K562 (cell line): ENCODE measurements around the gene KNG1. TPM values are rescaled to one million over a fixed set of nuclear protein-coding genes. Genes with fewer than 3 reads are reported as not detected.

Experiments used
- ATAC-seq: fragments of 200-7000 bp; cut with Tn5 transposase; 3 replicates; pipeline ENCODE4 v1.9.1; 2020; ENCODE audit warnings: moderate library complexity
- BruUV-seq: library from RNA; stranded (reverse); fragments of 400-500 nt; replicated peaks from 2 replicates; lab custom pipeline; 2021; lab: Mats Ljungman, UMichigan
- CTCF ChIA-PET: fragments of 300-600 bp; formaldehyde crosslinking; extraction: SDS; loops from one replicate; lab custom pipeline; 2021; ENCODE audit warnings: low intra/inter-chr PET ratio; lab: Yijun Ruan, JAX
- POLR2A ChIA-PET: fragments of 300-600, 350-650 bp; sonication (Branson Sonifier 250); formaldehyde crosslinking; extraction: SDS; loops from one replicate; lab custom pipeline; 2021; ENCODE audit warnings: antibody characterized with exemption, inconsistent platforms; lab: Yijun Ruan, JAX
- DNase-seq, 4 experiments: peaks; one replicate each; pipeline versions ENCODE4 v3.0.0 to v3.0.0-alpha.2; 2011 to 2018; ENCODE audit warnings: low spot score in 3 of 4, mixed read lengths in 3 of 4; ENCODE audit errors: extremely low read depth in 1 of 4
- FAIRE-seq: peaks from 2 replicates; lab custom pipeline; 2011; peaks lifted over from hg19 to GRCh38; lab: Jason Lieb, UNC
- H2AFZ ChIP-seq: 2 replicates; pipeline ENCODE4 v1.6.0; 2011; ENCODE audit warnings: low read depth, low read length, control low read depth, inconsistent platforms
- H3K27ac ChIP-seq: fragments of 200-600 bp; 3 replicates; pipeline ENCODE4 v1.8.0; 2011; ENCODE audit warnings: low read depth, mild to moderate bottlenecking, control low read depth, inconsistent platforms, low read length, moderate library complexity, mixed read lengths; ENCODE audit errors: extremely low read depth
- H3K27me3 ChIP-seq, 2 experiments: fragments of 300-600 bp in 1 of 2; 2 replicates in 1 of 2; 3 replicates in 1 of 2; pipeline versions ENCODE4 v1.6.0 to v1.8.0; 2011; ENCODE audit warnings: inconsistent platforms in 2 of 2, low read length in 2 of 2, mild to moderate bottlenecking in 1 of 2, mixed read lengths in 1 of 2, moderate library complexity in 1 of 2; ENCODE audit not compliant: control insufficient read depth in 2 of 2, insufficient read depth in 2 of 2
- H3K36me3 ChIP-seq: fragments of 300-600 bp; 3 replicates; pipeline ENCODE4 v1.8.0; 2011; ENCODE audit warnings: mild to moderate bottlenecking, low read length, inconsistent platforms; ENCODE audit not compliant: control insufficient read depth, insufficient read depth
- H3K4me1 ChIP-seq, 2 experiments: fragments of 200-600 bp in 1 of 2; replicated peaks in 1 of 2; 2 replicates in 1 of 2; 3 replicates in 1 of 2; pipeline versions ENCODE4 v1.5.1 to v1.8.0; 2011; ENCODE audit warnings: inconsistent platforms in 2 of 2, low read length in 2 of 2, mild to moderate bottlenecking in 1 of 2, mixed read lengths in 1 of 2, moderate library complexity in 1 of 2; ENCODE audit not compliant: control insufficient read depth in 2 of 2, insufficient read depth in 2 of 2
- H3K4me2 ChIP-seq: 2 replicates; pipeline ENCODE4 v1.6.1; 2011; ENCODE audit warnings: low read length, control low read depth, inconsistent platforms, mixed read lengths; ENCODE audit not compliant: insufficient read depth
- H3K4me3 ChIP-seq: fragments of 200-600 bp; sonication (generic), shearing (Covaris generic); 2 replicates; pipeline ENCODE4 v1.5.1; 2016; ENCODE audit warnings: control low read depth, inconsistent platforms
- H3K79me2 ChIP-seq: fragments of 200-600 bp; 3 replicates; pipeline ENCODE4 v1.8.0; 2011; ENCODE audit warnings: low read length, inconsistent platforms; ENCODE audit not compliant: control insufficient read depth, insufficient read depth
- H3K9ac ChIP-seq, 2 experiments: 2 replicates each; pipeline versions ENCODE4 v1.6.0 to v1.6.1; 2011; ENCODE audit warnings: low read depth in 2 of 2, low read length in 2 of 2, control low read depth in 1 of 2, inconsistent platforms in 1 of 2, mild to moderate bottlenecking in 1 of 2, mixed read lengths in 1 of 2; ENCODE audit not compliant: insufficient read depth in 1 of 2
- H3K9me1 ChIP-seq: one replicate; pipeline ENCODE4 v1.6.0; 2011; ENCODE audit warnings: inconsistent platforms, mild to moderate bottlenecking, low read length, moderate library complexity; ENCODE audit not compliant: control insufficient read depth, insufficient read depth
- H3K9me3 ChIP-seq: replicated peaks from 2 replicates; pipeline ENCODE4 v1.5.1; 2011; ENCODE audit warnings: low read depth, low read length, inconsistent platforms; ENCODE audit not compliant: control insufficient read depth, insufficient read depth
- H4K20me1 ChIP-seq: replicated peaks from 2 replicates; pipeline ENCODE4 v1.6.1; 2011; ENCODE audit warnings: low read length, inconsistent platforms, mixed read lengths; ENCODE audit not compliant: control insufficient read depth, insufficient read depth
- EP300 ChIP-seq: IDR thresholded peaks from 2 replicates; pipeline ENCODE4 v1.6.1; 2012; ENCODE audit warnings: low read length, improper control_type of control experiment
- FOXP1 ChIP-seq: sonication (generic); formaldehyde crosslinking; IDR thresholded peaks from 2 replicates; pipeline ENCODE4 v1.8.0; 2022; ENCODE audit warnings: mild to moderate bottlenecking, missing genetic modification reagents
- NFATC3 ChIP-seq: fragments of 450-650 bp; IDR thresholded peaks from 2 replicates; pipeline ENCODE4 v1.6.1; 2017; ENCODE audit warnings: mild to moderate bottlenecking
- TARDBP ChIP-seq: fragments of 450-650 bp; IDR thresholded peaks from 2 replicates; pipeline ENCODE4 v1.6.1; 2016
- XRCC3 ChIP-seq: fragments of 450-650 bp; IDR thresholded peaks from 2 replicates; pipeline ENCODE4 v1.6.1; 2017; ENCODE audit warnings: mild to moderate bottlenecking, moderate library complexity
- ZSCAN29 ChIP-seq: fragments of 450-650 bp; IDR thresholded peaks from 2 replicates; pipeline ENCODE4 v1.6.1; 2017
- WGBS: fragments of 100-300 bp; shearing (Covaris generic); methylation state at CpG from one replicate; pipeline ENCODE4 v1.1.6; 2016; ENCODE audit warnings: low coverage, mixed read lengths; ENCODE audit not compliant: insufficient coverage; ENCODE audit errors: missing lambda C conversion rate; 5-methylcytosine and 5-hydroxymethylcytosine counted together
- in situ Hi-C: fragments of 300-500 bp; cut with MboI; formaldehyde crosslinking; loops from 4 replicates; pipeline ENCODE4 v1.15.0; 2018; ENCODE audit warnings: inconsistent platforms, mixed read lengths
- intact Hi-C: fragments of 100-400 bp; cut with micrococcal nuclease; formaldehyde crosslinking; loops from 2 replicates; pipeline ENCODE4 v1.14.2; 2022
- polyA plus RNA-seq, 8 experiments: library from polyadenylated mRNA; depleted of rRNA in 4 of 8; stranded (reverse) in 5 of 8; unstranded in 3 of 8; fragments of >200 nt; fragmentation: Nextera tagmentation in 2 of 8; fragmentation: Illumina TruSeq in 1 of 8; extraction: Ambion mirVana in 2 of 8; extraction: Trizol in 1 of 8; gene quantifications; 2 replicates each; pipeline versions ENCODE4 v1.2.1 to v1.2.3, GENCODE V29; 2011 to 2014; ENCODE audit warnings: inconsistent platforms in 1 of 8, missing spikeins in 1 of 8
- total RNA-seq, 7 experiments: library from RNA; depleted of rRNA in 6 of 7; stranded (reverse); fragments of >200 nt in 6 of 7; fragmentation: Illumina TruSeq in 2 of 7; extraction: Trizol in 2 of 7; gene quantifications; 2 replicates each; pipeline versions ENCODE4 v1.2.1 to v1.2.3, GENCODE V29; 2011 to 2021; ENCODE audit warnings: low replicate concordance in 1 of 7
- TF ChIP-seq, protein P1 (sequence below), 2 experiments: fragments of 450-650 bp; formaldehyde crosslinking in 1 of 2; IDR thresholded peaks; 2 replicates each; pipeline versions ENCODE4 v1.4.0 to v1.6.1; 2014 to 2020; ENCODE audit warnings: mild to moderate bottlenecking in 2 of 2, borderline replicate concordance in 1 of 2, low read depth in 1 of 2
- TF ChIP-seq, protein P2 (sequence below): fragments of 250-450 bp; sonication (Bioruptor Pico); IDR thresholded peaks from 2 replicates; pipeline ENCODE4 v1.8.0; 2022; ENCODE audit warnings: moderate library complexity, mild to moderate bottlenecking, inconsistent platforms

Gene KNG1
- total and polyA plus RNA-seq, 9 of the 15 experiments (the other 6 are each of a cell fraction or from before 2014, with no cell fraction given) = 0.09 TPM; not detected in 8

DNA sequence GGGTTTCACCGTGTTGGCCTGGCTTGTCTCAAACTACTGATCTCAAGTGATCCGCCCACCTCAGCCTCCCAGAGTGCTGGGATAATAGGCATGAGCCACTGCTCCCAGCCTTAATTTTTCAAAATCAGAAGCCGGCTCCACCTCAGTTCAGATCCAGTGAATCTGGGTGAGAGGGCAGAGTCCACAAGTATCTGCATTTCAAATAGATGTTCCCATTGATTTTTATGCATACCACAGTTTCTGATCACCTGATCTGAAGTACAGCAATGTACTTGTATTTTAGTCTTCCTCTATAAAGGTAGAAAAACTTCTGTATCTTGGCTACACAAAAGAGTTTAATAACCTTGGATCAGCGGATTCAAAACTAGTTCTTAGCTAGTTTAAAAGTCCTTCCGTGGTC, 62.0 kb downstream of the KNG1 start:
- DNase-seq (no peak), FAIRE-seq (no peak), ATAC-seq (no peak)
- BruUV-seq = no TSS peak
- no peak overlapping the region for H3K27ac ChIP-seq
- H2AFZ ChIP-seq = no peak overlapping the region
- WGBS = 42% methylated on average over 5 of the region's 5 CpGs
- no peak overlapping the region for H3K4me2 ChIP-seq
- H3K79me2 ChIP-seq = peaks cover 19% of the 10 kb centered on the region
- peaks cover 7% of the 10 kb centered on the region for H3K36me3 ChIP-seq
- no peak overlapping the region for H3K4me3 ChIP-seq
- peaks cover 0 to 4% of the 10 kb centered on the region in 2 experiments; a peak in 3 of 5 replicates for H3K4me1 ChIP-seq
- intact Hi-C loops = no loop called here
- POLR2A ChIA-PET = no interaction called here
- no peaks in the 10 kb centered on the region for H3K9me1 ChIP-seq
- no peaks in the 10 kb centered on the region; a peak in 2 of 5 replicates for H3K27me3 ChIP-seq
- TF ChIP-seq FOXP1 (CRISPR knock-in tag) = no peak
- no peak for TF ChIP-seq EP300
- TF ChIP-seq ZSCAN29 = no peak
- peaks cover 7% of the 10 kb centered on the region for H4K20me1 ChIP-seq
- H3K9me3 ChIP-seq = no peaks in the 10 kb centered on the region
- no peak overlapping the region for H3K9ac ChIP-seq
- in situ Hi-C loops = no loop called here
- CTCF ChIA-PET = no interaction called here

DNA sequence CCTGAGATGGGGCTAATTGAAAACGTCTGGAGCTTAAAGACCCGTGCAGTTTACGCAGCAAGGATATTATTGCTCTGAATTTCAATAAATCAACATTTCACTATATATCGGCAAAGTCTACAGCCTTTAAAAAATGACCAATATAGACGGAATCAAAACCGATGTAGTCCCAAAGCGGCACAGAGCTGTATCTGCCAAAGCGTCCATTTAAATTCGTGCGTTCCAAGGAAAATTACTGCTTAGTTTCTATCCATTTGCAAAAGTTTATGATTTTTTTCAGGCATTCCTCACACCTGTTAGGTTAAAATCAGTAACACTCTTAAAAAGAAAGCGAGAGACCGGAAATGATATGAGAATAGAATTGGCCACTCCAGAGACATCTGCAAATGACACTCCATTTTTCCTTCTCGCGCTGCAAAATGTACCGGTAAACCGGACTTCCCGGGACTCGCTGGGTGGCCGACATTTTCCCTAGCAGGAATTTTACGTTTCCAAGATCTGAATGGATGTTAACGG, 65.4 kb downstream of the KNG1 start:
- Histone ChIP-seq H3K9ac (peak overlapping the region; percentile 100), H3K9me1 (no peaks in the 10 kb centered on the region), H2AFZ (peak overlapping the region; percentile 99), H3K79me2 (peaks cover 53% of the 10 kb centered on the region), H3K4me3 (peak overlapping the region; percentile 81), H3K4me2 (peak overlapping the region; percentile 99), H3K4me1 (peaks cover 4 to 16% of the 10 kb centered on the region in 2 experiments; a peak in 4 of 5 replicates), H3K27me3 (no peaks in the 10 kb centered on the region), H3K9me3 (no peaks in the 10 kb centered on the region), H3K36me3 (peaks cover 41% of the 10 kb centered on the region), H3K27ac (peak overlapping the region; percentile 99), H4K20me1 (peaks cover 41% of the 10 kb centered on the region)
- under 1% methylated on average over 21 of the region's 21 CpGs for WGBS
- CTCF ChIA-PET = no interaction called here
- POLR2A ChIA-PET = interaction anchor here (0.6 to 3.3 kb wide), 50 partner anchors 10 to 382 kb away, joined by 3 to 68 read pairs (median 5); partner anchors contain the start of genes DNAJB11, HRG, KNG1 and RPL39L
- ATAC-seq (no peak), FAIRE-seq (no peak), DNase-seq (peak in 1 of 4 experiments; percentile 9)
- in situ Hi-C loops (no loop called here), intact Hi-C loops (no loop called here)
- BruUV-seq = TSS peak; percentile 95
- no peak for TF ChIP-seq TARDBP
- TF ChIP-seq XRCC3 = no peak
- TF ChIP-seq, protein P1, sequence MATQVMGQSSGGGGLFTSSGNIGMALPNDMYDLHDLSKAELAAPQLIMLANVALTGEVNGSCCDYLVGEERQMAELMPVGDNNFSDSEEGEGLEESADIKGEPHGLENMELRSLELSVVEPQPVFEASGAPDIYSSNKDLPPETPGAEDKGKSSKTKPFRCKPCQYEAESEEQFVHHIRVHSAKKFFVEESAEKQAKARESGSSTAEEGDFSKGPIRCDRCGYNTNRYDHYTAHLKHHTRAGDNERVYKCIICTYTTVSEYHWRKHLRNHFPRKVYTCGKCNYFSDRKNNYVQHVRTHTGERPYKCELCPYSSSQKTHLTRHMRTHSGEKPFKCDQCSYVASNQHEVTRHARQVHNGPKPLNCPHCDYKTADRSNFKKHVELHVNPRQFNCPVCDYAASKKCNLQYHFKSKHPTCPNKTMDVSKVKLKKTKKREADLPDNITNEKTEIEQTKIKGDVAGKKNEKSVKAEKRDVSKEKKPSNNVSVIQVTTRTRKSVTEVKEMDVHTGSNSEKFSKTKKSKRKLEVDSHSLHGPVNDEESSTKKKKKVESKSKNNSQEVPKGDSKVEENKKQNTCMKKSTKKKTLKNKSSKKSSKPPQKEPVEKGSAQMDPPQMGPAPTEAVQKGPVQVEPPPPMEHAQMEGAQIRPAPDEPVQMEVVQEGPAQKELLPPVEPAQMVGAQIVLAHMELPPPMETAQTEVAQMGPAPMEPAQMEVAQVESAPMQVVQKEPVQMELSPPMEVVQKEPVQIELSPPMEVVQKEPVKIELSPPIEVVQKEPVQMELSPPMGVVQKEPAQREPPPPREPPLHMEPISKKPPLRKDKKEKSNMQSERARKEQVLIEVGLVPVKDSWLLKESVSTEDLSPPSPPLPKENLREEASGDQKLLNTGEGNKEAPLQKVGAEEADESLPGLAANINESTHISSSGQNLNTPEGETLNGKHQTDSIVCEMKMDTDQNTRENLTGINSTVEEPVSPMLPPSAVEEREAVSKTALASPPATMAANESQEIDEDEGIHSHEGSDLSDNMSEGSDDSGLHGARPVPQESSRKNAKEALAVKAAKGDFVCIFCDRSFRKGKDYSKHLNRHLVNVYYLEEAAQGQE (IDR thresholded peaks at IDR 0.05; ENCODE audit: borderline replicate concordance) = no peak
- TF ChIP-seq, protein P1 (CRISPR knock-in tag; IDR thresholded peaks at IDR 0.05; ENCODE audit: low read depth) = no peak
- 0 out of 2 replicates have a peak, but pooled peaks have one; percentile 32 for TF ChIP-seq NFATC3
- TF ChIP-seq, protein P2, sequence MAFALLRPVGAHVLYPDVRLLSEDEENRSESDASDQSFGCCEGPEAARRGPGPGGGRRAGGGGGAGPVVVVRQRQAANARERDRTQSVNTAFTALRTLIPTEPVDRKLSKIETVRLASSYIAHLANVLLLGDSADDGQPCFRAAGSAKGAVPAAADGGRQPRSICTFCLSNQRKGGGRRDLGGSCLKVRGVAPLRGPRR = no peak
